Medulla oblongata (tissue), 1 donor: ENCODE data around the gene ACP2.
"Not testable (repeated sequence)": the region's sequence is repeated elsewhere in the genome, so short reads cannot be mapped to it uniquely, and the experiment has no call there.

Source experiments
- DNase-seq: peaks from one replicate; pipeline ENCODE4 v3.0.0-alpha.2; 2015; ENCODE audit errors: extremely low spot score

ACP2 gene

GRCh38 chr11:47243454-47243853 is 5.2 kb downstream of the ACP2 start:
- no peak for DNase-seq

- DNase-seq = no peak
These were observed 5.9 kb downstream of the ACP2 start for GRCh38 chr11:47242596-47243192.

DNA sequence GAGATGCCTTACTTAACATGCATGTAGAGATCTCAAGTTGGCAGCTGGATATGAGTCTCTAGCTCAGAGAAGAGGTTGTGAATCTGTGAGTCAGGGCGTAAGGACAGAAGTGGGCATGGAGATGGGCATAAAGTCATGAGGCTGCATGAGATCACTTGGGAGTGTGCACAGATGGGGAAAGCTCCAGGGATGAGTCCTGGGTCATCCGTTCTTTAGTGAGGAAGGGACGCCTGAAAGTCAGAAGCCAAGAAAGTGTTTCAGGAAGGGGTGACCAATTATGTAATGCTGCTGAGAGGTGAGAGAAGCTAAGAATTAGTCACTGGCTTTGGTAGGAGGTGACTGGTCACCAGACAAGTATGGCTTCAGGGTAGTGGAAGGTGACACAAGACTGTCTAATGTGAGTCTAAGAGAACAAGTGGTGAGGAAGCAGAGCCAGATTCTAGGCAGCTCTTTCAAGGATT is 6.7 kb downstream of the ACP2 start:
- DNase-seq = no peak

DNA sequence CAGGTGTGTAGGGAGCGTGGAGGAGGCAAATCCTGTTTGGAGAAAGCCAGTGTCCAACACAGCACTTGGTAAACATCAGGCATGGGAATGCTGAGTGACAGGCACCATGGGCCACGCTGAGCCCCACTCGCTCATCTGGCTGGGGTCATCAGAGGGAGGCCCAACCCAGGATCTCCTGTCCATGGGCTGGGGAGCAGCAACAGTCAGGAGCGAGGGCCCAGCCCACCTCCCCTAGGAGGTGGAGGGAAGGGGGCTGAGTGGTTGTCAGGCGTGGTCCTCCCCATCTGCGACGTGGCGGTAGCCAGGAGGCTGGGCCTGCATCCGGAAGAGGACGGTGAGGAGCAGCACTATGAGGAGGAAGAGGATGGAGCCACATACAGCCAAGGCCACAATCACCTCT is 8.8 kb downstream of the ACP2 start:
- no peak for DNase-seq

- no peak for DNase-seq
These were observed 12.1 kb downstream of the ACP2 start for GRCh38 chr11:47236482-47236881.

DNA sequence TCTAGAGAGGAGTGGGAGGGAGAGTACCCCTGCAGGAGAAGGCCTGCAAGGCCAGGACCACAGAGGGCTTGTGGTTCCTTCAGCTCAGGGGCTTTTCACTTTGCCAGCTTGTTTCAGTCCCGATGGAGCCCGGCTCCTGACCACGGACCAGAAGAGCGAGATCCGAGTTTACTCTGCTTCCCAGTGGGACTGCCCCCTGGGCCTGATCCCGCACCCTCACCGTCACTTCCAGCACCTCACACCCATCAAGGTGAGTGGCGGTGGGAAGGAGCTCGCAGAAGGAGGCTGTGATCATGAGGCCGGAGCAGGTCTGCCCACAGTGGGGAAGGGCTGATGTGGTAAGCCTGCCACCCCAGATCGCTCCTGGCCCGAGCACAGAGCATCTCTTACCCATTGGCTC is 13.5 kb downstream of the ACP2 start:
- DNase-seq = no peak

DNA sequence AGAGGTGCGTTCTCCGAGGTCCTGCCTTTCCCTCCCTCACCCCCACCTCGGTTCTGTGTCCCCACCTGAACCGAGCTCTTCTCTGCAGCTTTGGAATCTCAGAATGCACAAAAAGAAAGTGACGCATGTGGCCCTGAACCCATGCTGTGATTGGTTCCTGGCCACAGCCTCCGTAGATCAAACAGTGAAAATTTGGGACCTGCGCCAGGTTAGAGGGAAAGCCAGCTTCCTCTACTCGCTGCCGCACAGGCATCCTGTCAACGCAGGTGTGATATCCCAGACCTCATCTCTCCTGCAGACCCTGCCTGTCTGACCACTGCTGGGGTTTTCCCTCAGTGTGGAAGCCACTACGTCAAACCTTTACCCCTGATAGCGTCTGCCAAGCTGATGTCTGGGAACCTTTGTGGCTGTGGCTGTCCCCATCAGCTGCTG is 13.9 kb downstream of the ACP2 start:
- no peak for DNase-seq

- DNase-seq = peak; percentile 54
These were observed 14.5 kb downstream of the ACP2 start for GRCh38 chr11:47233989-47234668.

GRCh38 chr11:47233051-47233450 is 15.6 kb downstream of the ACP2 start:
- DNase-seq = no peak

GRCh38 chr11:47229161-47229560 is 19.5 kb downstream of the ACP2 start:
- no peak for DNase-seq

- DNase-seq = no peak
These were observed 22.8 kb downstream of the ACP2 start for GRCh38 chr11:47225552-47226400.

- DNase-seq = no peak
These were observed 25.9 kb downstream of the ACP2 start for GRCh38 chr11:47222696-47223095.

DNA sequence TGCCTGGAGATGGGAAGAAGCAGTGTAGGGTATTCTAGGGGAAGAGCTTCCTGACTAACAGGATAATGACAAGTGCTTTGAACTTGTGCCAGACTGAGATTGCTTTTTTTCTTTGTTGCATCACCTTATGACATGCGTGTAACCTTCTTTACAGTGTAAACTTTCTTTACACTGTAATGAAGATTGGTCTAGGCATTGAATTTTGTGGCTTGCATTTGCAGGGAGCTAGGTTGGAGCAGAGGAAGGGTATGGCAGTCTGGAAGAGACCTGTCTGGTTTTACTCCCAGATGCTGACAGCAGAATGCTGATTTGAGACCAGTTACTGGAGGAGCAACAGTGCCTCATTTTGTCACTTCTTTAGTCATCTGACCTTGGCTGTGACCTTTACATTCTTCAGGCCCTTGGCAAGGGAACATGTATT is 28.2 kb downstream of the ACP2 start:
- DNase-seq = no peak

- DNase-seq = no peak
These were observed 32.4 kb downstream of the ACP2 start for GRCh38 chr11:47216121-47216798.

- DNase-seq = peak; percentile 47
These were observed 33.2 kb downstream of the ACP2 start for GRCh38 chr11:47215366-47215910.

DNA sequence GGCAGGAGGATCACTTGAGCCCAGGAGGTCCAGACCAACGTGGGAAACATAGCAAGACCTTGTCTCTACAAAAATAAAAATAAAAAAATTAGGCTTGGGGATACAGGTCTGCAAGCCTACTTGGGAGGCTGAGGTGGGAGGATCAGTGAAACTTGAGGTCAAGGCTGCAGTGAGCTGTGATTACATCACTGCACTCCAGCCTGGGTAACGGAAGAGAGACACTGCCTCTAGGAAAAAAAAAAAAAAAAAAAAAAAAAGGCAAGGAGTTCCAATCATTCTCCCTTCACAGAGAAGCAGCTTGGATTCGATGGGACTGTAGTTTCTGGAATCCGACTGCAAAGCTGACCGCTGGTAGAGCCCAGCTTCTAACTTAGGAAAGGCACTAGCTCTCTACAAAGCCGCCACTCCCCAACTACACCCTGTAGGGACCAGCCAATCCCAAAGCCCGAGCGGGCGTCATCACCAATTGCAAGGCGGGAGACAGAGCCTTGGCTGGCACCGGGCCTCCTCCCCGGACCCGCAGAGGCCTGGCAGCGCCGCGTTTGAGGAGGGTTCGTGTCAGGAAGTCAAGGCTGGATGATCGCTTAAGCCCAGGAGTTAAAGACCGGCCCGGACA is 34.6 kb downstream of the ACP2 start:
- DNase-seq = peak; percentile 98

- DNase-seq = no peak
These were observed 35.7 kb downstream of the ACP2 start for GRCh38 chr11:47212938-47213337.

GRCh38 chr11:47208628-47209027 is 40.0 kb downstream of the ACP2 start:
- DNase-seq = no peak

DNA sequence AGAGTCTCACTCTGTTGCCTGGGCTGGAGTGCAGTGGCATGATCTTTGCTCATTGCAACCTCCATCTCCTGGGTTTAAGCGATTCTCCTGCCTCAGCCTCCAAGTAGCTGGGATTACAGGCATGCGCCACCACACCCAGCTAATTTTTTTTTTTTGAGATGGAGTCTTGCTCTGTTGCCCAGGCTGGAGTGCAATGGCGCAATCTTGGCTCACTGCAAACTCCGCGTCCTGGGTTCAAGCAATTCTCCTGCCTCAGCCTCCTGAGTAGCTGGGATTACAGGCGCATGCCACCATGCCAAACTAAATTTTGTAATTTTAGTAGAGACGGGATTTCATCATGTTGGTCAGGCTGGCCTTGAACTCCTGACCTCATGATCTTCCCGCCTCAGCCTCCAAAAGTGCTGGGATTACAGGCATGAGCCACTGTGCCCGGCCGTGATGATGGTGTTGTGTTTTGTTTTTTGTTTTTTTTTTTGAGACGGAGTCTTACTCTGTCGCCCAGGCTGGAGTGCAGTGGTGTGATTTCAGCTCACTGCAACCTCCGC is 40.5 kb downstream of the ACP2 start:
- DNase-seq = not testable (repeated sequence)

- DNase-seq = no peak
These were observed 41.2 kb downstream of the ACP2 start for GRCh38 chr11:47207459-47207858.

DNA sequence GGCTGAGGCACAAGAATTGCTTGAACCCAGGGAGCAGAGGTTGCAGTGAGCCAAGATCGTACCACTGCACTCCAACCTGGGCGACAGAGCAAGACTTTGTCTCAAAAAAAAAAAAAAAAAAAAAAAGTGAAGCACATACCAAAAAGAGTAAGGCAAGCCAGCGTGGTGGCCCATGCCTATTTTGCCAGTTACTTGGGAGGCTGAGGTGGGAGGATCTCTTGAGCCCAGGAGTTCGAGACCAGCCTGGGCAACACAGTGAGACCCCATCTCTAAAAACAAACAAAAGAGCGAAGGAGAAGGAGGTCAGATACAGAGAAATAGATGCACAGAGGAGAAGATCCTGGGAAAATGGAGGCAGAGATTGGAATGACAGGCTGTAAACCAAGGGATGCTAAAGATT is 42.0 kb downstream of the ACP2 start:
- DNase-seq = not testable (repeated sequence)
